CD4-positive, alpha-beta T cell treated with Interleukin-4 for 1 hour (primary cell): ENCODE data around the gene ZNF708.
"Not testable (repeated sequence)": the region's sequence is repeated elsewhere in the genome, so short reads cannot be mapped to it uniquely, and the experiment has no call there.

Source experiments
- DNase-seq, 2 donors: peaks; one replicate each; pipeline ENCODE4 v3.0.0-alpha.2; 2020 to 2022

The ZNF708 gene

GRCh38 chr19:21328885-21329605 is at the start of gene ZNF708:
Gene ZNF708, minus strand, starts transcription at chr19:21329410. Its CDS starts 198 bp downstream, at chr19:21329212.
- DNase-seq = peak; percentile 90 to 93

- DNase-seq = no peak
These were observed 33.1 kb upstream of the ZNF708 start for GRCh38 chr19:21362291-21362690.

- peak; percentile 86 to 89 for DNase-seq
These were observed 29.7 kb upstream of the ZNF708 start, which contains the start of gene ZNF738 for GRCh38 chr19:21358768-21359451. Gene ZNF738, plus strand, starts transcription at chr19:21359000. Its CDS starts 141 bp downstream, at chr19:21359141.

- no peak for DNase-seq
These were observed 23.6 kb upstream of the ZNF708 start for GRCh38 chr19:21352830-21353229.

GRCh38 chr19:21344841-21345240 is 15.6 kb upstream of the ZNF708 start:
- not testable (repeated sequence) for DNase-seq

GRCh38 chr19:21335721-21336120 is 6.5 kb upstream of the ZNF708 start:
- no peak for DNase-seq

GRCh38 chr19:21328406-21328805 is 804 bp downstream of the ZNF708 start:
- no peak for DNase-seq

- no peak for DNase-seq
These were observed 3.0 kb downstream of the ZNF708 start for GRCh38 chr19:21326169-21326568.

GRCh38 chr19:21323000-21323399 is 6.2 kb downstream of the ZNF708 start:
- DNase-seq = no peak

- no peak for DNase-seq
These were observed 6.7 kb downstream of the ZNF708 start for GRCh38 chr19:21322528-21322927.

- no peak for DNase-seq
These were observed 7.2 kb downstream of the ZNF708 start for GRCh38 chr19:21321996-21322395.

GRCh38 chr19:21321134-21321533 is 8.1 kb downstream of the ZNF708 start:
- no peak for DNase-seq

GRCh38 chr19:21317821-21318220 is 11.4 kb downstream of the ZNF708 start:
- DNase-seq = no peak

GRCh38 chr19:21314676-21315075 is 14.5 kb downstream of the ZNF708 start:
- DNase-seq = no peak

- not testable (repeated sequence) for DNase-seq
These were observed 16.4 kb downstream of the ZNF708 start for GRCh38 chr19:21312807-21313206.

GRCh38 chr19:21308773-21309172 is 20.4 kb downstream of the ZNF708 start:
- no peak for DNase-seq

- DNase-seq = not testable (repeated sequence)
These were observed 22.2 kb downstream of the ZNF708 start for GRCh38 chr19:21306881-21307479.

- DNase-seq = not testable (repeated sequence)
These were observed 35.4 kb downstream of the ZNF708 start for GRCh38 chr19:21293768-21294167.

GRCh38 chr19:21269813-21270212 is 59.4 kb downstream of the ZNF708 start:
- DNase-seq = no peak

- DNase-seq = no peak
These were observed 64.3 kb downstream of the ZNF708 start for GRCh38 chr19:21264891-21265290.

GRCh38 chr19:21264416-21264815 is 64.8 kb downstream of the ZNF708 start:
- no peak for DNase-seq

- DNase-seq = not testable (repeated sequence)
These were observed 68.3 kb downstream of the ZNF708 start for GRCh38 chr19:21260848-21261381.

GRCh38 chr19:21260164-21260847 is 68.9 kb downstream of the ZNF708 start:
- DNase-seq = no peak
